WTC11 (cell line): ENCODE results near the gene IQCE. TPM values are rescaled to one million over a fixed set of nuclear protein-coding genes. Genes with fewer than 3 reads are reported as not detected.
A peak's percentile ranks its signal among the peaks of the same experiment; 100 is the strongest.

Experiments
- ATAC-seq: fragments of 200-7000 bp; cut with Tn5 transposase; 2 replicates; pipeline ENCODE4 v1.10.0; 2021; ENCODE audit warnings: mild to moderate bottlenecking, moderate library complexity
- CTCF ChIA-PET: fragments of 300-600 bp; sonication (Branson Sonifier 250); formaldehyde crosslinking; loops from one replicate; lab custom pipeline; 2021; ENCODE audit warnings: antibody characterized with exemption; lab: Charles Lee
- POLR2A ChIA-PET: fragments of 350-600 bp; sonication (Branson Sonifier 250); formaldehyde crosslinking; loops from one replicate; lab custom pipeline; 2021; ENCODE audit warnings: antibody characterized with exemption; lab: Charles Lee
- DNase-seq: peaks from one replicate; pipeline ENCODE4 v3.0.0; 2021; ENCODE audit warnings: low spot score
- H3K27ac Mint-ChIP-seq: 2 replicates; pipeline ENCODE4 v1.8.0; 2021; ENCODE audit warnings: mixed read lengths
- H3K27me3 Mint-ChIP-seq: 2 replicates; pipeline ENCODE4 v1.8.0; 2021; ENCODE audit warnings: low read depth, mild to moderate bottlenecking, moderate library complexity, mixed read lengths
- H3K36me3 Mint-ChIP-seq: 2 replicates; pipeline ENCODE4 v1.8.0; 2021; ENCODE audit warnings: mixed read lengths
- H3K4me1 Mint-ChIP-seq: 2 replicates; pipeline ENCODE4 v1.8.0; 2022; ENCODE audit warnings: mixed read lengths
- H3K4me3 Mint-ChIP-seq: 2 replicates; pipeline ENCODE4 v1.8.0; 2021; ENCODE audit warnings: mild to moderate bottlenecking, moderate library complexity, mixed read lengths
- H3K9me3 Mint-ChIP-seq: 2 replicates; pipeline ENCODE4 v1.8.0; 2021; ENCODE audit warnings: mixed read lengths
- CTCF ChIP-seq: fragments of 200-600 bp; IDR thresholded peaks from 2 replicates; pipeline ENCODE4 v1.8.0; 2022; ENCODE audit warnings: antibody characterized with exemption
- HMGXB4 ChIP-seq: sonication (generic); formaldehyde crosslinking; IDR thresholded peaks from 2 replicates; pipeline ENCODE4 v1.8.1; 2023; ENCODE audit warnings: mild to moderate bottlenecking, moderate library complexity, missing genetic modification reagents
- MAX ChIP-seq: sonication (generic); formaldehyde crosslinking; IDR thresholded peaks from 2 replicates; pipeline ENCODE4 v1.8.0; 2022; ENCODE audit warnings: mild to moderate bottlenecking, missing genetic modification reagents
- NFYB ChIP-seq: sonication (generic); formaldehyde crosslinking; conservative IDR thresholded peaks from 2 replicates; pipeline ENCODE4 v1.8.0; 2022; ENCODE audit warnings: low read depth, missing genetic modification reagents
- NR1H2 ChIP-seq: sonication (generic); formaldehyde crosslinking; IDR thresholded peaks from 2 replicates; pipeline ENCODE4 v1.9.0; 2021; ENCODE audit warnings: mild to moderate bottlenecking, moderate library complexity, missing genetic modification reagents
- RELA ChIP-seq: sonication (generic); formaldehyde crosslinking; IDR thresholded peaks from 2 replicates; pipeline ENCODE4 v1.8.1; 2022; ENCODE audit warnings: missing genetic modification reagents, mild to moderate bottlenecking, borderline replicate concordance
- TEAD1 ChIP-seq: sonication (generic); formaldehyde crosslinking; IDR thresholded peaks from 2 replicates; pipeline ENCODE4 v1.8.0; 2022; ENCODE audit warnings: mild to moderate bottlenecking, missing genetic modification reagents
- TP53 ChIP-seq: sonication (generic); formaldehyde crosslinking; IDR thresholded peaks from 2 replicates; pipeline ENCODE4 v1.8.1; 2023; ENCODE audit warnings: mild to moderate bottlenecking, missing genetic modification reagents
- ZNF416 ChIP-seq: fragments of 250-450 bp; sonication (Bioruptor Pico); IDR thresholded peaks from 2 replicates; pipeline ENCODE4 v1.9.0; 2021; ENCODE audit warnings: mild to moderate bottlenecking, inconsistent platforms
- ZNF423 ChIP-seq: fragments of 250-450 bp; sonication (Bioruptor Pico); IDR thresholded peaks from 2 replicates; pipeline ENCODE4 v2.1.2; 2022; ENCODE audit warnings: mild to moderate bottlenecking, moderate library complexity
- ZNF532 ChIP-seq: fragments of 250-450 bp; sonication (Bioruptor Pico); IDR thresholded peaks from 2 replicates; pipeline ENCODE4 v1.9.0; 2021; ENCODE audit warnings: mild to moderate bottlenecking, borderline replicate concordance
- total RNA-seq: library from RNA; stranded (reverse); gene quantifications from 3 replicates; pipeline ENCODE4 v1.2.3, GENCODE V29; 2021
- TF ChIP-seq, protein P1 (sequence below): fragments of 250-450 bp; sonication (Bioruptor Pico); conservative IDR thresholded peaks from 2 replicates; pipeline ENCODE4 v1.9.0; 2021; ENCODE audit warnings: mild to moderate bottlenecking
- TF ChIP-seq, protein P2 (sequence below): sonication (generic); formaldehyde crosslinking; IDR thresholded peaks from 2 replicates; pipeline ENCODE4 v1.8.1; 2022; ENCODE audit warnings: mild to moderate bottlenecking, moderate library complexity, missing genetic modification reagents

IQCE gene
- total RNA-seq, 1 experiment from 2014 or later, result 4.4 TPM

DNA sequence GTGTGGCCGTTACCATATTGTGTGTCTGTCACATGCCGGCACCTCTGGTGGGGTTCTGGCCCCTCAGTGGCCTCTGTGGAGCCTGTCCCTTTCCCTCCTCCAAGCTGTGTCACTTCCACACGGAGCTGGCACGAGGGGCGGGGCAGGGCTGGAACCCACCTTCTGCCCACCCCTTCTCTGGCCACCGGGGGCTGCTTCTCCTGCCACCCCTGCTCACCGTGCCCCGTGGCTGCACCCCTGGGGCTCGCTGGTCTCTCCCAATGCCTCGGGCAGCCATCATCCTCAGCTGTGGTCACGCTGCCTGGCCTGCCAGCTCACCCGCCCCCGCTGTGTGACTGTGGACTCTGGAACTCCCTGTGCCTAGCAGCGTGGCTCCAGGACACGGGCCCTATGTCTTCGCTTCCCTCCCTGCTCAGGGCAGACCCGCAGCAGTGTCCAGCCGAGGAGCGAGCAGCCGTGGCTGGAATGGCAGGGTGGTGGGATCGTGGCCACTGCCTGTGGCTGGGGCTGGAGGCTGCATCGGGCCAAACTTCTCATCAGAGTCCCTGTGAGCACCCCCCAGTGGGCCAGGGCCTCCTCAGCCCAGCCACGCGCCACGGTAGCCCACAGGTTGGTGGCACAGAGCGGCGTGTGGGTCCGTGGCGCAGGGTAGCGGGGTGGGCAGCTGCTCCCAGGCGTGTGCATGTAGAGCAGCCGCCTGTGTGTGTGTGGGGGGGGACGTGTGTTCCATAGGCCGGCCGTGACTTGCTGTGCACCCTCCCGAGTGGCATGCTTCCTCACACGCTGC is 81.1 kb downstream of the IQCE start:
- ChIA-PET CTCF (interaction anchor here (1.0 to 1.5 kb wide), 5 partner anchors 28 to 140 kb away, joined by 3 to 4 read pairs (median 3); partner anchors contain the start of gene BRAT1), POLR2A (no interaction called here)
- H3K4me1 Mint-ChIP-seq, result peaks cover 33% of the 10 kb centered on the region
- H3K36me3 Mint-ChIP-seq, result no peaks in the 10 kb centered on the region
- H3K9me3 Mint-ChIP-seq, result no peaks in the 10 kb centered on the region
- H3K27ac Mint-ChIP-seq, result peak overlapping the region; percentile 68; the same call in 1 of the 2 replicates
- no peak for ATAC-seq
- 0 out of 2 replicates have a peak, but pooled peaks have one; percentile 31 for TF ChIP-seq RELA
- no peak for TF ChIP-seq HMGXB4 (CRISPR knock-in tag)
- TF ChIP-seq NR1H2 (CRISPR knock-in tag), result no peak
- no peak overlapping the region for H3K4me3 Mint-ChIP-seq
- no peak for DNase-seq
- no peaks in the 10 kb centered on the region for H3K27me3 Mint-ChIP-seq

DNA sequence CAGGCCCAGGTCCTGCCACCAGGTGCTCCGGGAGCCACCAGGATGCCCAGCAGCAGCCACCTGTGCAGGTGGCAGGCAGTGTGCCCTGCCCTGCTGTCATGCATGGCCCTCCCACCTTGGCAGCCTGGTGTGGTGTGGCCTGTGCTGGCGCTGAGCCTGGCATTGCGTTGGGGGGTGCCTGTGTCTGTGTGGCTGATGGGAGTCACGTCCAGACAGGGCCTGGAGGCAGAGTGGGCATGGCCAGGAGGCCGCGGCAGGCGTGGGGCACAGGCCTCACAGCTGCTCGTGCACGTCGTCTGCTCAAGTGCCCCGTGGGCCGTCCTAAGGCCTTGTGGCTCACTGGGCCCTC is 81.7 kb downstream of the IQCE start:
- ATAC-seq (no peak), DNase-seq (no peak)
- H3K4me3 Mint-ChIP-seq, result no peak overlapping the region
- H3K36me3 Mint-ChIP-seq, result no peaks in the 10 kb centered on the region
- H3K4me1 Mint-ChIP-seq, result peaks cover 36% of the 10 kb centered on the region
- H3K27ac Mint-ChIP-seq, result peak overlapping the region; percentile 78
- no peak for TF ChIP-seq ZNF416 (CRISPR knock-in tag)
- no peak for TF ChIP-seq MAX (CRISPR knock-in tag)
- TF ChIP-seq, protein P1, sequence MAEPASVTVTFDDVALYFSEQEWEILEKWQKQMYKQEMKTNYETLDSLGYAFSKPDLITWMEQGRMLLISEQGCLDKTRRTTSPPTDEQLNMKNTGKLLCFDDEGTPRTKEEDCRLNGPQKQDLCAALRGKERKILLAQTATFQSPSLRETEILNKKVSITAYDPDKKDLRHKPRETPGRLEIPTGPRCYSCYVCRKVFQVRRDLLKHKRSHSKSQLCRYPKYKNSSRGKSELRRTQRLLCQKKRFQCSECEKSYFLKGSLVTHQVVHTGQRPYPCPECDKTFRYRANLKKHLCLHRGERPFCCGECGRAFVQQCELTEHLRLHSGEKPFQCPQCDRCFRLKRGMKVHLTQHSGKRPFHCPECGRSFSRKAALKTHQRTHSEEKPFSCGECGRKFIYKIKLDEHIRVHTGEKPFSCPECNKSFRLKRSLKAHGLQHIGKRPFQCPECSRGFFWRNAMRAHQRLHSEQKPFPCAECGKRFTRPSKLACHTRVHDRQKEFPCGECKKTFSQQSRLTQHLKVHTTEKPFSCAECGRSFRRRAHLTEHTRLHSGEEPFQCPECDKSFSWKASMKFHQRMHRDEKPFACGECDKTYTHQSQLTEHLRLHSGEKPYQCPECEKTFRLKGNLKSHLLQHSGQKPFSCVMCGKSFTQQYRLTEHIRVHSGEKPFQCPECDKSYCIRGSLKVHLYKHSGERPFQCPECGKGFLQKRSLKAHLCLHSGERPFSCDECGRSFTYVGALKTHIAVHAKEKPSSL (CRISPR knock-in tag), result no peak
- no peak for TF ChIP-seq NFYB (CRISPR knock-in tag)
- TF ChIP-seq TEAD1 (CRISPR knock-in tag), result no peak
- TF ChIP-seq ZNF532 (CRISPR knock-in tag), result no peak
- CTCF ChIA-PET, result interaction anchor here (1.0 to 1.4 kb wide), 3 partner anchors 28 to 85 kb away, joined by 3 to 4 read pairs (median 3); partner anchors contain the start of gene BRAT1
- H3K27me3 Mint-ChIP-seq, result no peaks in the 10 kb centered on the region
- H3K9me3 Mint-ChIP-seq, result no peaks in the 10 kb centered on the region
- POLR2A ChIA-PET, result no interaction called here

GRCh38 chr7:2640846-2641316 is 82.1 kb downstream of the IQCE start:
- no peaks in the 10 kb centered on the region for H3K27me3 Mint-ChIP-seq
- peaks cover 39% of the 10 kb centered on the region for H3K4me1 Mint-ChIP-seq
- POLR2A ChIA-PET, result interaction anchor here (2.1 kb wide), 1 partner anchor 9 kb away, joined by 16 read pairs; the partner anchor contains the start of gene TTYH3
- peak overlapping the region; percentile 78 for H3K27ac Mint-ChIP-seq
- H3K9me3 Mint-ChIP-seq, result no peaks in the 10 kb centered on the region
- no peak overlapping the region for H3K4me3 Mint-ChIP-seq
- no peaks in the 10 kb centered on the region for H3K36me3 Mint-ChIP-seq
- ATAC-seq, result peak; percentile 20; the same call in 1 of the 2 replicates
- no peak for DNase-seq
- CTCF ChIA-PET, result interaction anchor here (0.8 to 4.9 kb wide), 8 partner anchors 10 to 69 kb away, joined by 3 to 32 read pairs (median 5); no protein-coding TSS in a partner anchor
- TF ChIP-seq CTCF (no peak), TP53 (CRISPR knock-in tag) (no peak), ZNF532 (CRISPR knock-in tag) (no peak), ZNF423 (CRISPR knock-in tag) (no peak)
- TF ChIP-seq, protein P2, sequence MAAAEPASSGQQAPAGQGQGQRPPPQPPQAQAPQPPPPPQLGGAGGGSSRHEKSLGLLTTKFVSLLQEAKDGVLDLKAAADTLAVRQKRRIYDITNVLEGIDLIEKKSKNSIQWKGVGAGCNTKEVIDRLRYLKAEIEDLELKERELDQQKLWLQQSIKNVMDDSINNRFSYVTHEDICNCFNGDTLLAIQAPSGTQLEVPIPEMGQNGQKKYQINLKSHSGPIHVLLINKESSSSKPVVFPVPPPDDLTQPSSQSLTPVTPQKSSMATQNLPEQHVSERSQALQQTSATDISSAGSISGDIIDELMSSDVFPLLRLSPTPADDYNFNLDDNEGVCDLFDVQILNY (CRISPR knock-in tag), result no peak
